ENCODE data around the gene UPK1B. TPM values are rescaled to one million over a fixed set of nuclear protein-coding genes. Genes with fewer than 3 reads are reported as not detected.

UPK1B gene
- polyA plus RNA-seq, 2 of the 4 experiments (the other 2 are of a cell fraction) = 7.1 to 36.7 TPM

- H3K4me2 ChIP-seq = no peak overlapping the region
- FAIRE-seq = no peak
- H3K27ac ChIP-seq = no peak overlapping the region
- WGBS (ENCODE audit: missing lambda C conversion rate) = 98% methylated on average over 2 of the region's 2 CpGs
- H3K9me3 ChIP-seq = no peaks in the 10 kb centered on the region
- ChIA-PET CTCF (interaction anchor here (1.1 to 8.0 kb wide), 2 partner anchors 362 to 436 kb away, joined by 3 to 41 read pairs; no protein-coding TSS in a partner anchor), POLR2A (no interaction called here)
- H3K4me1 ChIP-seq = peaks cover 9% of the 10 kb centered on the region
- no peak for TF ChIP-seq RARB (CRISPR knock-in tag; IDR thresholded peaks at IDR 0.05)
- no peak for DNase-seq (ENCODE audit: low read depth in 1 of 2, low spot score in 1 of 2)
- ATAC-seq = no peak
- H3K4me3 ChIP-seq = no peak overlapping the region
These were observed 72.4 kb downstream of the UPK1B start for GRCh38 chr3:119245778-119246177.

Other genes with a start within 250 kb of the UPK1B start
- gene IGSF11, start 138.8 kb upstream of the UPK1B start, polyA plus RNA-seq (2011; rRNA removed) = 21.7 and 22.2 TPM in 2 replicates
- gene IGSF11, start 138.8 kb upstream of the UPK1B start, polyA plus RNA-seq (2017; fragmentation: RNase III; extraction: RNeasy Plus Mini Kit Qiagen cat#74134 plus additional on column Dnase treatment) = 5.0 to 5.2 TPM (median 5.1 TPM) in 3 replicates
- gene TEX55, start 27.4 kb upstream of the UPK1B start, polyA plus RNA-seq (2011; rRNA removed) = 0.08 TPM in 1 of 2 replicates, not detected in the other
- not detected in 3 replicates for gene TEX55, start 27.4 kb upstream of the UPK1B start, polyA plus RNA-seq (2017; fragmentation: RNase III; extraction: RNeasy Plus Mini Kit Qiagen cat#74134 plus additional on column Dnase treatment)
- gene B4GALT4, start 67.3 kb downstream of the UPK1B start, polyA plus RNA-seq (2011; rRNA removed) = 134 and 193 TPM in 2 replicates
- gene B4GALT4, start 67.3 kb downstream of the UPK1B start, polyA plus RNA-seq (2017; fragmentation: RNase III; extraction: RNeasy Plus Mini Kit Qiagen cat#74134 plus additional on column Dnase treatment) = 95.1 to 101 TPM (median 98.6 TPM) in 3 replicates
- 1.3 and 1.4 TPM in 2 replicates for gene ARHGAP31, start 120.8 kb downstream of the UPK1B start, polyA plus RNA-seq (2011; rRNA removed)
- 0.68 to 0.94 TPM (median 0.93 TPM) in 3 replicates for gene ARHGAP31, start 120.8 kb downstream of the UPK1B start, polyA plus RNA-seq (2017; fragmentation: RNase III; extraction: RNeasy Plus Mini Kit Qiagen cat#74134 plus additional on column Dnase treatment)